Stimulated activated CD4-positive, alpha-beta T cell treated with anti-CD3 and anti-CD28 coated beads, Interleukin-1b, Interleukin-23, amount 100 ng/mL, for 48 hours (primary cell): ENCODE data around the gene PPP6C.
"Not testable (repeated sequence)": the region's sequence is repeated elsewhere in the genome, so short reads cannot be mapped to it uniquely, and the experiment has no call there.

Source experiments
- DNase-seq: peaks from one replicate; pipeline ENCODE4 v3.0.0-alpha.2; 2020

Gene PPP6C

DNA sequence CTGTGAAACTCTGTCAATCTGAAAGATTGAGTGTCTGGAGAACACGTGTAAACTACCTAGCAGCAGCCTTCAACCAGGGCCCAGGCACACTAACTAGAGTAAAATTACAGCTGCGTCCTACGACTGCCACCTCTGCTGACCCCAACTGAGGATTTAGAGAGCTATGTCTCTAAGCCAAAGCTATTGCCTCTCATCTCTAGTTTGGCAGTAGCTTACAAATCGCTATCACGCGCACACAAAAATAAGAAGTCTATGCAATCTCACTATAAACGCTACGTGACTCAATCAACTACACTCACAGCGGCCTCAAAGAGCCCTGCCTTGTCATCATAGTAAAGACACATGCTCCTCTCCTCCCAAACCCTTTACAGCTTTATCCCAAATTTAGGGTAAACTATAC lies 8.7 kb downstream of the PPP6C start:
- DNase-seq, result no peak

GRCh38 chr9:125179776-125180175 lies 9.8 kb downstream of the PPP6C start:
- DNase-seq, result not testable (repeated sequence)

GRCh38 chr9:125177888-125178287 lies 11.7 kb downstream of the PPP6C start:
- DNase-seq, result no peak

DNA sequence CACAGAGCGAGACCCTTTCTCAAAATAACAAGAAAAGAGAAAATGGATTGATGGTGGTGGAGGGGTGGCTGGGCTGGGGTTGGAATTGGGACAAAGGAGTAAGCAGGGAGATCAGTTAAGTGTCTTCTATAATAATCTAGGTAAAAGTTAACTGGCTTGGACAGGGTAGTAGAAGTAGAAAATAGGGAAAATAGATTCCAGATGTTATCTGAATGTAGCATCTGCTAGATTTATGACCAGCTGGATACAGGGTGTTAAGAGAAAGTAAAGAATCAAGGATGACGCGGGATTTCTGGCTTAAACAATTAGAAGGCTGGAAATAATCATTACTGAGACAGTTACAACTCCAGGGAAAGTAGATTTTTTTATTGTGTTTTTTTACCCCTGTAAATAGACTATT lies 13.0 kb downstream of the PPP6C start:
- DNase-seq, result no peak

GRCh38 chr9:125172031-125172755 lies 17.4 kb downstream of the PPP6C start:
- DNase-seq, result no peak

DNA sequence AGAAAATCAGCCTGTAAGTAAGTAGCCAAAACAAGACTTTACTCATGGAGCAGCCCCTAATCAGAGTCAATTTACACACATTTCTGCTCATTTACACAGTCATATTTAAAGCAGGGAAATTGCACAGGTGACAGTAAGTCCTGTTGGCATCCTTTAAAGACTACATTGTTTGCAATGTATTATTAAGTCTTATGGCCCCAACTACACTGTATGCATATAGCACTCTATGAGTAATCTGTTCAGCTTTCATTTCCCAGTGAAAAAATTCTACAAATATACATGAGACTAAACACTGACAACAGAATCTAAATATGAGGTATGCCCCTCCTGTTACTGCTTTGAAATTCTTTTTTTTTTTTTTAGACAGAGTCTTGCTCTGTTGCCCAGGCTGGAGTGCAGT lies 19.7 kb downstream of the PPP6C start:
- no peak for DNase-seq

DNA sequence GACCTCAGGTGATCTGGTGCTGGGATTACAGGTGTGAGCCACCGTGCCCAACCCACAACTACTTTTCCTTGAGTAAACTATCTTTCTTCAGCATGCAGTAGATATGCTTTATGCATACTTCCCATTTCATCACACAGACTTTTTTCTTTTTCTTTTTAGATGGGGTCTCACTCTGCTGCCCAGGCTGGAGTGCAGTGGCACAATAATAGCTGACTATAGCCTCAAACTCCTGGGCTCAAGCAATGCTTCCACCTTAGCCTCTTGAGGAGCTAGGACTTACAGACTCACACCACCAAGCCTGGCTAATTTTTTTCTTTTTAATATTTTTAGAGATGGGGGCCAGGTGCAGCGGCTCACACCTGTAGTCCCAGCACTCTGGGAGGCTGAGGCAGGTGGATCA lies 22.8 kb downstream of the PPP6C start:
- DNase-seq, result no peak

DNA sequence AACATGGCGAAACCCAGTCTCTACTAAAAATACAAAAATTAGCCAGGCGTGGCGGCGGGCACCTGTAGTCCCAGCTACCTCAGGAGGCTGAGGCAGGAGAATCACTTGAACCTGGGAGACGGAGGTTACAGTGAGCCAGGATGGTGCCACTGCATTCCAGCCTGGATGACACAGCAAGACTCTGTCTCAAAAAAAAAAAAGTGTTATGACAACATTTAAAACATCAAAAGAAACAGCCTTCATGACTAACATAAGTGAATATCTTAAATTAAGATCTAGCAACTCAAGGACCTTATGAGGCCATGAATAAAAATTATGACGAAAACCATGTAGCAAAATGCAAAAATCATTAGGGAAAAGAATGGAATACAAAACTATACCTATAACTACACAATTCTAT lies 26.7 kb downstream of the PPP6C start:
- not testable (repeated sequence) for DNase-seq

DNA sequence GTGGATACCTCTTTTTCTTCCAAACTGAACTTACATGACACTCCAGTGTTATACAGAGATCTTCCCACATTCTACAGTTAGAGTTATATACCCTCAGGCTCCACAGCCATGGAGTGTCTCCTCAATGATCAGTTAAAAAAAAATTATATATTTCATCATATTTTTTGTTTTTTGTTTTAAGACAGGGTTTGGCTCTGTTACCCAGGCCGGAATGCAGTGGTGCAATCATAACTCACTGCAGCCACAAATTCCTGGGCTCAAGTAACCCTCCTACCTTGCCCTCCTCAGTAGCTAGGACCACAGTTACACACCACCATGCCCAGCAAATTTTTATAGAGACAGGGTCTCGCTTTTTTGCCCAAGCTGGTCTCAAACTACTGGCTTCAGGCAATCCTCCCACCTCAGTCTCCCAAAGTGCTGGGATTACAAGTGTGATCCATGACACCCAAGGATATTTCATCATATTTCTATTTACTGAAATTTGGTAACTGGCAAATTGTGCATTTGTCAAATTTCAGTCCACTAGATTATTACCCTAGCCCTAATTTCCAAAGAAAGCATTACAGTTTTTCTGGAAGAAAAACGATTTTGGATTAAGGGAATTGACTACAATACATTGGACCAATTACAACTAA lies 28.2 kb downstream of the PPP6C start:
- no peak for DNase-seq

GRCh38 chr9:125160750-125161149 lies 28.9 kb downstream of the PPP6C start:
- DNase-seq, result no peak

GRCh38 chr9:125156551-125156950 lies 33.1 kb downstream of the PPP6C start:
- no peak for DNase-seq

DNA sequence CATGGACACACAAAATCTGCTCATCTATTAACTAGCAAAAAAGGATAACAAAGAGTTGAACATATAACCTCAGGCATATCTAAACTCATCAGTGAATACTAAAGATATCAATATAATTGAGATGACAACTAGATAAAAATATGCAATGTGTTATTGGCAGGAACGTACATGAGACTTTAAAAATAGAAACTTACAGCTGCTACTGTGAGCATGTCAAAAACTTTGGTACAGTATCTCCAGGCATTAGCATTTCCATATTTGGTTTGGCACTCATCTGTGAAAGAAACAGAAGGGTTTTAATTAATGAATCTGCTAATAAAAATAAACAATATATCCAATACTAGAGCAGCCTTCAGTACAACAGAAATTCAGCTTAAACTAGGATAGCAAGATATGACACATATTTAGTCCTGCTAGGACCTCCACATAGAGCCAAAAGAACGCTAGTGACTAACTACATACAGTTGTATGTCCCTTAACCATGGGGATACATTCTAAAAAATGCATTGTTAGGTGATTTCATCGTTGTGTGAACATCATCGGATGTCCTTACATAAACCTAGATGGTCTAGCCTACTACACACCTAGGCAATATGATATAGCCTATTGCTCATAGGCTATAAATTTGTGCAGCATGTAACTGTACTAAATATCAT lies 35.8 kb downstream of the PPP6C start:
- no peak for DNase-seq

DNA sequence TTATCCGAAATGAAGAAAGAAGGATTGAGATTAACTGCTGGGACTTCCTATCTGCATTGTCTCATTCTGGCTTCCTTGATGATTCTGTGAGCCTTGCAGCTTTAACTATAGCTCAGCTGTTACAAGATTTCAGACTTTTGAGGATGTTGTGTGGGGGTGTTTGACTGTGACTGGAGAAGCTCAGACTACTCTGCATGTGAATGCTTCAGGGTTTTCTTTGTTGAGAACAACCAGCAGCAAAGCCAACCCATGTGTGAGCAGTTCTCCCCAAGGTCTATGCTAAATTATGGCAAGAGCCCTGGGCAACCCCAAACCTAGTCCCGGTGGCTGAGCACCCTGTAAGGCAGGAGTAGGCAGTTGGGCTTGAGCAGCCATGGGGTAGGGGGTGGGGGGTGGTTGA lies 37.9 kb downstream of the PPP6C start:
- DNase-seq, result no peak

DNA sequence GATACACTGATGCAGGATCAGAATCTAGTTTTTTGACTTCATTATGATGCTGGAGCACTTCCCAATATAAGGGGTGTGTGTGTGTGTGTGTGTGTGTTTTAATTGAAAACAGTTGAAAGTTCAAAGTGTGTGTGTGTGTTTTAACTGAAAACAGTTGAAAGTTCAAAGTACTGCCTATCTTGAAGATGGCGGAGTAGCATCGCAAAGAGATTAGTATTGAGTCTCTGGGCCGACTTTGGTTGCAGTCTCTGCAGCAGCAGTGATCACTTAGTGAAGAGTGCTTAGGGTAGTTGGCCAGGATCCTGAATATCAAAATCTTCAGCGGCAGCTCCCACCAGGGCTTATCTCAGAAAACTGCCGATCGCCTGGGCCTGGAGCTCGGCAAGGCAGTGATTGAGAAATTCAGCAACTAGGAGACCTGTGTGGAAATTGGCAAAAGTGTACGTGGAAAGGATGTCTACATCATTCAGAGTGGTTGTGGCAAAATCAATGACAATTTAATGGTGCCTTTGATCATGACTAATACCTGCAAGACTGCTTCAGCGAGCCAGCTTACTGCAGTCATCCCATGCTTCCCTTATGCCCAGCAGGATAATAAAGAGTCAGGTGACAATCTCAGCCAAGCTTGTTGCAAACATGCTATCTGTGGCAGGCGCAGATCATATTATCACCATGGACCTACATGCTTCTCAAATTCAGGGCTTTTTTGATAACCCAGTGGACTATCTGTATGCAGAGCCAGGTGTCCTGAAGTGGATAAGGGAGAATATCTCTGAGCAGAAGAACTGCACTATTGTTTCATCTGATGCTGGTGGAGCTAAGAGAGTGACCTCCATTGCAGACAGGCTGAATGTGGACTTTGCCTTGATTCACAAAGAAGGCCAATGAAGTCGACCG lies 39.0 kb downstream of the PPP6C start:
- no peak for DNase-seq

DNA sequence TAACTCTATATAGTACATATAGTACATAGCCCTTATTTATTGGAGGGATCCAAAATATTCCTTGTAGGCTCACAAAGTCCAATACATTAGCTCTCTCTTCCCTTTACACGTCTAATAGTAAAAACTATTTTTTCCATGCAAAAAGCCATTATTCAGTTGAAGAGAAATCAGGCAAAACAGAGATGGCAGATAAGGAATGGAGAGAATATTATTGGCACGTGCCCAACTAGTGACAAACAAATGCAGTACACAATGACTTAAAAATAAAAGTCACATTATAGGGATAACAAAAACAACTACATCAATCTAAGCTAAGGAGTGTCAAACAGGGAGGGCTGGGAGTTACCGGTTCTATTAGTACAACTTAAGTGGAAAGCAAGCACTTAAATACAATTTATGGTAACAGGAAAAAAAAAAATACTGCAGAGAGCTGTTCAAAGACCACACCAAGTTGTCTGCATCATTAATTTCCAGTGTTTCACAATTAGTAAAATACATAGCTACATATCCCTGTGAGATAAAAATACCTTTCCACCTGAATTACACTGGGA lies 42.1 kb downstream of the PPP6C start:
- DNase-seq, result no peak

GRCh38 chr9:125146247-125146646 lies 43.4 kb downstream of the PPP6C start:
- no peak for DNase-seq

DNA sequence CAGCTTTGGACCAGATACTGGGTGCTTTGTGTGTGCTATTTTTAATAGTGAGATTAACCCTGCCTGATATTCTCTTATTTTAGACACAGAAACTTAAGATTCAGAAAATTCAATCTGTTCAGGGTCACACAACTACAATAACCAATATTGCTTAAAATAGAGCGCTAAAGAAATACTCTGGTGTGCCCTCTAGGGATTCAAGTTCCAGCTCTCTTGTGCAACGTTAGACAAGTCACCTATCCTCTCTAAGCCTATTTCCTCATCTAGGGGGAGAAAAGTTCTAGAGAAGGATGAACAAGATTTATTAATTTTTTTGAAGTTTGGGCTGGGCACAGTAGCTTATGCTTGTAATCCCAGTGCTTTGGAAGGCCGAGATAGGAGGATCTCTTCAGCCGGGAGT lies 44.2 kb downstream of the PPP6C start:
- DNase-seq, result no peak

- peak; percentile 99 for DNase-seq
Measured at GRCh38 chr9:125143377-125144090, 46.1 kb downstream of the PPP6C start, which contains the start of gene SCAI. Gene SCAI, minus strand, starts transcription at chr9:125143528. Its CDS starts 91 bp downstream, at chr9:125143437.

DNA sequence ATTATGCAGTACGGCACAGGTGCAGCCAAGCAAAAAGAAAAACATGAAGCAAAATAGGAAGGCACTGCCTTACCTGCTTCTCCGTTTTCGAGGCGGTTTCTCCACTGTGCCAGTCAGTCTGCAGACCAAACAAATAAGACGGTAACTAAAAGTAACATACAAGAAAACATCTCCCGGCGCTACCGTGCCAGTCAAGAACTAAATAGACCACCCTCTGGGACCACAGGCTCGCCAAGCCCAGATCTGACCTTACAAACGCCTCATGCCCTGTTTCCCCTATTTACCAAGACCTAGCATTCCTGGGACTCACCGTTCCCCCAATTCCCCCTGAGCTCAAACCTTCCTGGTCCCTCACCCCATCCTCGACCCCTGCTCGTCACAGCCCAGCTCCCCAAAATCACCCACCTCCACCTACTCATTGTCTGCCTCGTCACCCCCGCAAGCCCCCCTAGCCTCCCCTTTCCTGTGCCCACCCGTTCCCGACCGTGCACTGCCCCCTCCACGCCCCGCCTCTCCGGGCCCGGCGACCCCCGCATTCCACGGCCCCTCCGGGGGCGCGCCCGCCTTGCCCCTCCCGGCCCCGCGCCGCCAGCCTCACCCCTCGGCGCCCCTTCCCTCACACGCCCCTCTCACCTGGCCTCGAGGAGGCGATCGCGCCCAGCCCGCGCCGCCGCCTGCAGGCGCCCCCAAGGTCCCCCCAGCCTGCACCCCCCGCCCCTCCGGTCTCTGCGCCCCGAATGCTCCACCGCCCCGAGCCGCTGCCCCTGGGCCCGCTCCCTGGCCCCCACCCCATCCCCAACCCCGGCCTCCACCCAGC lies 46.8 kb downstream of the PPP6C start:
- DNase-seq, result no peak

GRCh38 chr9:125141751-125142150 lies 47.9 kb downstream of the PPP6C start:
- no peak for DNase-seq

DNA sequence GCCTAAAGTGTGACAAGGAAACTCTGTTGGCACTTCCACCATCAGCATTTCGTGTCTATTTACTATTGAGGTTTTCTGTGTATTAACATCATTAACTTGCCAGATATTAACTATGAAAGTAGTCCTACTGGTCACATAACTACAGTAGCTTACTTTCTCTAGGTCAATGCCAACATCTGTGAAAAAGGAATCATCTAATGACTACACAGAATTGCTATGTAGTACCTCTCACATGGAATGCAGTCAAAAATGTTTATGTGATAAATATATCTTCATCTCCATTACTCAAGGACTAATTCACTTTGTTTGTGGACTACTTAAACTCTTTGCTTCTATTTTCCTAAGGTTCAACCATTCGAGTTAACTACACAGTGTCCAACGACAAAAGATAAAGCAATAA lies 48.4 kb downstream of the PPP6C start:
- no peak for DNase-seq
